GM12878 (cell line): Measurements from ENCODE around the gene TNFRSF1B. TPM values are rescaled to one million over a fixed set of nuclear protein-coding genes. Genes with fewer than 3 reads are reported as not detected.
A peak's percentile ranks its signal among the peaks of the same experiment; 100 is the strongest.

Experiments used
- ATF7 ChIP-seq: fragments of 450-650 bp; IDR thresholded peaks from 2 replicates; pipeline ENCODE4 v1.6.1; 2016; ENCODE audit warnings: low read depth, mild to moderate bottlenecking
- BRCA1 ChIP-seq: IDR thresholded peaks from 2 replicates; pipeline ENCODE4 v1.6.1; 2011; ENCODE audit warnings: low read depth, low read length, improper control_type of control experiment
- CEBPB ChIP-seq, 2 experiments: fragments of 150-350 bp in 1 of 2; IDR thresholded peaks; 2 replicates each; pipeline ENCODE4 v1.6.1; 2012 to 2014; ENCODE audit warnings: low read depth in 2 of 2, low read length in 2 of 2, borderline replicate concordance in 1 of 2, inconsistent platforms in 1 of 2
- CREB1 ChIP-seq: IDR thresholded peaks from 2 replicates; pipeline ENCODE4 v1.6.1; 2012; ENCODE audit warnings: low read depth, mild to moderate bottlenecking, inconsistent platforms
- EED ChIP-seq: sonication (generic); IDR thresholded peaks from 2 replicates; pipeline ENCODE4 v1.6.1; 2016; ENCODE audit warnings: antibody characterized with exemption, low read depth
- EGR1 ChIP-seq, 2 experiments: IDR thresholded peaks; 1 replicate in 1 of 2; 2 replicates in 1 of 2; pipeline ENCODE4 v1.6.1; 2011 to 2012; ENCODE audit warnings: low read depth in 2 of 2, low read length in 2 of 2, borderline replicate concordance in 1 of 2, mild to moderate bottlenecking in 1 of 2, moderate library complexity in 1 of 2
- FOS ChIP-seq: IDR thresholded peaks from 3 replicates; pipeline ENCODE4 v1.6.1; 2011; ENCODE audit warnings: borderline replicate concordance; ENCODE audit not compliant: insufficient read length; ENCODE audit errors: extremely low read depth
- HSF1 ChIP-seq: fragments of 150-350 bp; IDR thresholded peaks from 2 replicates; pipeline ENCODE4 v1.6.1; 2014; ENCODE audit warnings: mild to moderate bottlenecking, low read depth, low read length
- IRF4 ChIP-seq: IDR thresholded peaks from 2 replicates; pipeline ENCODE4 v1.6.1; 2011; ENCODE audit warnings: low read depth, low read length
- MEF2A ChIP-seq: IDR thresholded peaks from 2 replicates; pipeline ENCODE4 v1.6.1; 2011; ENCODE audit warnings: low read depth, mild to moderate bottlenecking, low read length, moderate library complexity; ENCODE audit not compliant: insufficient read depth
- MTA3 ChIP-seq: IDR thresholded peaks from 2 replicates; pipeline ENCODE4 v1.6.1; 2012; ENCODE audit warnings: low read length, inconsistent platforms, borderline replicate concordance
- MYC ChIP-seq: IDR thresholded peaks from 2 replicates; pipeline ENCODE4 v1.6.1; 2011; ENCODE audit warnings: mild to moderate bottlenecking, low read length, moderate library complexity, inconsistent platforms; ENCODE audit not compliant: insufficient read depth, insufficient replicate concordance, insufficient read length, severe bottlenecking
- NR2C1 ChIP-seq: fragments of 450-650 bp; IDR thresholded peaks from 2 replicates; pipeline ENCODE4 v1.6.1; 2017; ENCODE audit warnings: antibody characterized with exemption, mild to moderate bottlenecking, moderate library complexity
- POLR2AphosphoS5 ChIP-seq: IDR thresholded peaks from 2 replicates; pipeline ENCODE4 v1.6.1; 2011; ENCODE audit warnings: mild to moderate bottlenecking, low read length, inconsistent platforms
- RAD51 ChIP-seq: fragments of 450-650 bp; IDR thresholded peaks from 2 replicates; pipeline ENCODE4 v1.6.1; 2016; ENCODE audit warnings: moderate library complexity, mild to moderate bottlenecking, inconsistent platforms
- RBBP5 ChIP-seq: fragments of 200-600 bp; sonication (generic); conservative IDR thresholded peaks from 2 replicates; pipeline ENCODE4 v1.6.1; 2016
- SIX5 ChIP-seq: IDR thresholded peaks from 2 replicates; pipeline ENCODE4 v1.6.1; 2011; ENCODE audit warnings: mild to moderate bottlenecking, low read depth, low read length, moderate library complexity; ENCODE audit not compliant: severe bottlenecking
- SMAD1 ChIP-seq: fragments of 450-650 bp; IDR thresholded peaks from 2 replicates; pipeline ENCODE4 v1.6.1; 2018; ENCODE audit warnings: mild to moderate bottlenecking, low read depth; ENCODE audit not compliant: partially characterized antibody
- SMARCA5 ChIP-seq: fragments of 450-650 bp; IDR thresholded peaks from 2 replicates; pipeline ENCODE4 v1.6.1; 2017; ENCODE audit warnings: mild to moderate bottlenecking
- SP1 ChIP-seq: IDR thresholded peaks from one replicate; pipeline ENCODE4 v1.6.1; 2011; ENCODE audit warnings: low read depth, low read length
- SREBF2 ChIP-seq: IDR thresholded peaks from 2 replicates; pipeline ENCODE4 v1.6.1; 2012; ENCODE audit warnings: mild to moderate bottlenecking, low read length
- SRF ChIP-seq, 2 experiments: IDR thresholded peaks; 2 replicates each; pipeline ENCODE4 v1.6.1; 2011; ENCODE audit warnings: low read depth in 2 of 2, low read length in 2 of 2, mild to moderate bottlenecking in 1 of 2, moderate library complexity in 1 of 2
- SUPT20H ChIP-seq: IDR thresholded peaks from 2 replicates; pipeline ENCODE4 v1.6.1; 2011; ENCODE audit warnings: low read depth, mild to moderate bottlenecking, low read length, moderate library complexity, borderline replicate concordance; ENCODE audit not compliant: control insufficient read depth
- ZNF274 ChIP-seq: IDR thresholded peaks from one replicate; pipeline ENCODE4 v1.8.0; 2011; ENCODE audit not compliant: insufficient read length, insufficient read depth
- ZNF622 ChIP-seq: fragments of 450-650 bp; IDR thresholded peaks from 2 replicates; pipeline ENCODE4 v1.6.1; 2017; ENCODE audit warnings: mild to moderate bottlenecking, inconsistent platforms
- polyA plus RNA-seq, 11 experiments: library from polyadenylated mRNA; depleted of rRNA in 4 of 11; unstranded in 6 of 11; stranded (reverse) in 5 of 11; fragments of >200 nt; fragmentation: Nextera tagmentation in 4 of 11; fragmentation: Illumina TruSeq in 1 of 11; extraction: Ambion mirVana in 4 of 11; extraction: Trizol in 1 of 11; gene quantifications; 1 replicate in 1 of 11; 2 replicates in 10 of 11; pipeline versions ENCODE4 v1.2.1 to v1.2.3, GENCODE V29; 2011 to 2016; ENCODE audit warnings: inconsistent platforms in 2 of 11, missing spikeins in 2 of 11, low read depth in 1 of 11
- total RNA-seq, 4 experiments: library from RNA; depleted of rRNA in 3 of 4; stranded (reverse); fragments of >200 nt in 3 of 4; fragmentation: Illumina TruSeq in 1 of 4; extraction: Trizol in 1 of 4; gene quantifications; 2 replicates each; pipeline versions ENCODE4 v1.2.1 to v1.2.3, GENCODE V29; 2013 to 2021
- TF ChIP-seq, protein P1 (sequence below): fragments of 450-650 bp; IDR thresholded peaks from 2 replicates; pipeline ENCODE4 v1.6.1; 2017; ENCODE audit warnings: mild to moderate bottlenecking, moderate library complexity

Gene TNFRSF1B
- total and polyA plus RNA-seq, 10 of the 15 experiments (the other 5 are each of a cell fraction or from before 2014, with no cell fraction given) = 10.1 to 87.2 (median 37.3) TPM

- TF ChIP-seq POLR2AphosphoS5 (peak; percentile 59; the same call in 1 of the 2 replicates), SRF (IDR thresholded peaks at IDR 0.05; ENCODE audit: low read depth in 2 of 2, low read length in 2 of 2) (no peak), BRCA1 (no peak), CREB1 (peak; percentile 66), SIX5 (no peak), SUPT20H (no peak), NR2C1 (no peak), ZNF622 (no peak), MTA3 (no peak), IRF4 (no peak), SREBF2 (no peak), CEBPB (IDR thresholded peaks at IDR 0.05; ENCODE audit: borderline replicate concordance in 1 of 2, low read depth in 2 of 2, low read length in 2 of 2) (no peak), SMARCA5 (no peak; the same call in 1 of the 2 replicates), MEF2A (no peak), HSF1 (no peak), ZNF274 (no peak), EGR1 (IDR thresholded peaks at IDR 0.05; ENCODE audit: borderline replicate concordance in 1 of 2, low read depth in 2 of 2, low read length in 2 of 2) (no peak), EED (peak; percentile 52; the same call in 1 of the 2 replicates), SP1 (no peak), RBBP5 (no peak), RAD51 (peak; percentile 94), SMAD1 (peak; percentile 49), ATF7 (peak; percentile 78), FOS (no peak), MYC (no peak)
- TF ChIP-seq, protein P1, sequence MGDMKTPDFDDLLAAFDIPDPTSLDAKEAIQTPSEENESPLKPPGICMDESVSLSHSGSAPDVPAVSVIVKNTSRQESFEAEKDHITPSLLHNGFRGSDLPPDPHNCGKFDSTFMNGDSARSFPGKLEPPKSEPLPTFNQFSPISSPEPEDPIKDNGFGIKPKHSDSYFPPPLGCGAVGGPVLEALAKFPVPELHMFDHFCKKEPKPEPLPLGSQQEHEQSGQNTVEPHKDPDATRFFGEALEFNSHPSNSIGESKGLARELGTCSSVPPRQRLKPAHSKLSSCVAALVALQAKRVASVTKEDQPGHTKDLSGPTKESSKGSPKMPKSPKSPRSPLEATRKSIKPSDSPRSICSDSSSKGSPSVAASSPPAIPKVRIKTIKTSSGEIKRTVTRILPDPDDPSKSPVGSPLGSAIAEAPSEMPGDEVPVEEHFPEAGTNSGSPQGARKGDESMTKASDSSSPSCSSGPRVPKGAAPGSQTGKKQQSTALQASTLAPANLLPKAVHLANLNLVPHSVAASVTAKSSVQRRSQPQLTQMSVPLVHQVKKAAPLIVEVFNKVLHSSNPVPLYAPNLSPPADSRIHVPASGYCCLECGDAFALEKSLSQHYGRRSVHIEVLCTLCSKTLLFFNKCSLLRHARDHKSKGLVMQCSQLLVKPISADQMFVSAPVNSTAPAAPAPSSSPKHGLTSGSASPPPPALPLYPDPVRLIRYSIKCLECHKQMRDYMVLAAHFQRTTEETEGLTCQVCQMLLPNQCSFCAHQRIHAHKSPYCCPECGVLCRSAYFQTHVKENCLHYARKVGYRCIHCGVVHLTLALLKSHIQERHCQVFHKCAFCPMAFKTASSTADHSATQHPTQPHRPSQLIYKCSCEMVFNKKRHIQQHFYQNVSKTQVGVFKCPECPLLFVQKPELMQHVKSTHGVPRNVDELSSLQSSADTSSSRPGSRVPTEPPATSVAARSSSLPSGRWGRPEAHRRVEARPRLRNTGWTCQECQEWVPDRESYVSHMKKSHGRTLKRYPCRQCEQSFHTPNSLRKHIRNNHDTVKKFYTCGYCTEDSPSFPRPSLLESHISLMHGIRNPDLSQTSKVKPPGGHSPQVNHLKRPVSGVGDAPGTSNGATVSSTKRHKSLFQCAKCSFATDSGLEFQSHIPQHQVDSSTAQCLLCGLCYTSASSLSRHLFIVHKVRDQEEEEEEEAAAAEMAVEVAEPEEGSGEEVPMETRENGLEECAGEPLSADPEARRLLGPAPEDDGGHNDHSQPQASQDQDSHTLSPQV = no peak; the same call in 1 of the 2 replicates
Observed at GRCh38 chr1:12153181-12153785, 13.5 kb upstream of the TNFRSF1B start (continued).
